Measurements from ENCODE around the gene PDE6C.

Gene PDE6C

DNA sequence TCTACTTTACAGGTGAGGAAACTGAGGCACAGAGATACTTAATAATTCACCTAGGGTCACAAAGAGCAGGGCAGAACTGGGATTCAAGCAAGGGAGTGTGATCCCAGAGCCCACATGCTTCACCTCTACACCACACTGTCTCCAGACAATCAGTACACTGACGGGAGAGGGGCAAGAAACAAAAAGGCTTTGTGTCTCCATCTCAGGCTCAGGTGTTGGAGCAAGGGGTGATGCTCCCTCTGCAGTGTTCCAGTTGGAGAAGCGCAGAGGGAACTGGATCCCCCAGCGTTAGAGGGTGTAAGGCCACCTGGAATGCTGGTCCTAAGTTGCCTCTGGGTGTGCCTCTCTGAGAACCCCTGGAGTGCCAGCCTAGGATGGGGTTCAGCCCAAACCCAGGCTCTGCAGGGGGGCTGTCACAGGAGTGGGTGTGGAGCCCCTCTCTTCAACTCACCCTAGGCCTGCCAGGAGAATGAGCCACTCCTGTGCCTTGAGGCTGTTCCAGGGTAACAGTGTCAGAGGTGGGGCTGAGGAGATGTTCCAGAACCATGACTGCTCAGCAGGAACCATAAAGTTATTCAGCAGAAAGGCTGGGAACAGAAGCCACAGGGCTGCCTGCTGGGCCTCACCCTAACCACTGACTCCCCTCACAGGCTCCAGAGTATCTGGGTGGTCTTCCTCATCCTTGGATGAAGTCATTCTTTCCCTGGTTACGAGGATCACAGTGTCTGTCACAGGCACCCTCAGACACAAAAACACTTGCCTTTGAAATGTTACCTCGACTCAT is 16.8 kb upstream of the PDE6C start:
- no peak for DNase-seq

DNA sequence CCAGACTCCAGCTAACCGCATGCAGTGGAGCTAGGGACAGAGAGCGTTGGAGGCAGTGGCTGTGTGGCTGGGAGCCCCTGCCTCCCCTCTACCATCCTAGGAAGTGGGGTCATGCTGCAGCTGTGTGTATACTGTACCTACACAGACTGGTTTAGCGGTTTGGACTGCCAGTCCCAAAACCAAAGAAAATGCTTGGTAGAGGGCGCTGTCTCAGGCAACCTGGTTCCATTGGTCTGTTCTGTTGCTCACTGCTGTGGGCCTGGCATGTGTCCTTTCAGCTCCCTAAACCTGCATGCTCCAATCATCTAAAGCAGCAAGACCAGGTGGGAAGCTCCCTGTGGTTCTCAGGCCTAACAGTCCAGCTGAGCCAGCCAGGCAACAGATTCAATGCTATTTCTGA is 15.8 kb upstream of the PDE6C start:
- DNase-seq = no peak

DNA sequence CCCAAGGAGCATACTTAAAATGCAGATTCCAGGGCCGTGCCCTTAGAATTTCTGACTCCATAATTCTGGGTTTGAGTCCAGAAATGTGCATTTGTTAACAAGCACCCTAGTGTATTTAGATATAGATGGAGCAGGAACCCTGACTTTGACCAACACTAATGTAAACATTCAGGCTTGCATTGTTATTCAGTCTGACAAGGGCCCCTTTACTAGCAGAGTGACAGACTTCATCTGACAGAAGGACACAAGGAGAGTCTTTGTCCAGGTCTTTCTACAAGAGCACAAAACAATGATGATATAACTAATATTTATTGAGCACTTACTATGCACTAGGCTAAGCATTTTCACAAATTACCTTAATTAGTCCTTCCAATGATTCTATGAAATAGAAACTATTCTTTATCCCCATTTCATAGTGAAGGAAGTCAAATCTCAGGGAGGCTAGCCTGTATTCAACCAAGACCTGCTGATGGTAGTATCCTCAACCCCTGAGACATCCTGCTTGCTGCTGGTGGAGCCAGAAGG is 15.2 kb upstream of the PDE6C start:
- no peak for DNase-seq

DNA sequence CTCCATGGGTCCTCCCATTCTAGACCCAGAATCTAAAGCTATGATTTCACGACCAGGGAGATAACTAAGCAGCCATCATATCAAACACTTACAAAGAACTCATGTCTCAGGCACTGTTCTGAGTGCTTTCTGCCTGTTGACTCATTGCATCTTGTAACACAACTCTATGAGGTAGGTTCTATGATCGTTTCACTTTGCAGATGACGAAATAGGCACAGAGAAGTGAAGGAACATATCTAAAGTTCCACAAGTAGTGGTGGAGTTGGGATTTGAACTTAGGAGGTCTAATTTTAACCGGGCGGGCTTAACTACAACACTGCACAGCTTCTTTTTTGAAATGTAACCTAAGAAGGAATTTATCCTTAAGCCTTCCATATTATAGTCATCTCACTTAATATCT is 14.2 kb upstream of the PDE6C start:
- DNase-seq = no peak

DNA sequence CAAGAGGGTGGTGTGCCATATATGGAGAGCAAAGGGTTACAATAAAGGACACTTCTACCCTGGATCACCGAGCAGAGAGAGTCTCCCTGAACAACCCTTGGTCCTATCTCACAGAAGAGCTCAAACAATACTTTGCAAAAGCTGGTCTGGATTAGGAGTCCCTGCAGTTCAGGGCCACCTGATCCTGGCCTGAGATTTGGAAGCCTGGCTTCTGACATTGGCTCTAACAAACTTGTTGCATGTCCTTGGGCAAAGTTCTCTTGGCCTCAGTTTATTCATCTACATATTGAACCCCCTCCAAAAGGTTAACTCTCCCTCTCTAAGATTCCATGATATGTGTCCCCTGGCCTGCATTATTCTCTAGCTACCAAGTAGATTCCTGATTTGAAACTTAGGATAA is 13.0 kb upstream of the PDE6C start:
- DNase-seq = no peak

DNA sequence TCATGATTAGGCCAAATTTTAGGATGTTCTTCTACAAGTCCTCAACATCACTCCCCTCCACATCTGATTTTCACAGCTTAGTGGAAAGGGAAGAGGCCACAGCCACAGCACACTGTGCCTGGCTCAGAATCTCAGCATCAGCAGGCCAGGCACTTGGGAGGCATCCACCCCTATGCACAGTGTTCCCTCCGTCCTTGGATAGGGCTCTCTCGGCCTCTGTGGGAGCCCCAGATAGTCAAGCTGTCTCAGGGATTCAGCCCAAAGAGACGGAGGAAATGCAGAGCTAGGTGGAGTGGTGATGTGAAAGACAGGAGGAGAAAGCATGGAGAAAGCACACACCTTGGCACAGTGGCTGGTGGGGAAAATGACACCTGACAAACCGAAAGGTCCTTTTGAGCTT is 12.6 kb upstream of the PDE6C start:
- DNase-seq = no peak

DNA sequence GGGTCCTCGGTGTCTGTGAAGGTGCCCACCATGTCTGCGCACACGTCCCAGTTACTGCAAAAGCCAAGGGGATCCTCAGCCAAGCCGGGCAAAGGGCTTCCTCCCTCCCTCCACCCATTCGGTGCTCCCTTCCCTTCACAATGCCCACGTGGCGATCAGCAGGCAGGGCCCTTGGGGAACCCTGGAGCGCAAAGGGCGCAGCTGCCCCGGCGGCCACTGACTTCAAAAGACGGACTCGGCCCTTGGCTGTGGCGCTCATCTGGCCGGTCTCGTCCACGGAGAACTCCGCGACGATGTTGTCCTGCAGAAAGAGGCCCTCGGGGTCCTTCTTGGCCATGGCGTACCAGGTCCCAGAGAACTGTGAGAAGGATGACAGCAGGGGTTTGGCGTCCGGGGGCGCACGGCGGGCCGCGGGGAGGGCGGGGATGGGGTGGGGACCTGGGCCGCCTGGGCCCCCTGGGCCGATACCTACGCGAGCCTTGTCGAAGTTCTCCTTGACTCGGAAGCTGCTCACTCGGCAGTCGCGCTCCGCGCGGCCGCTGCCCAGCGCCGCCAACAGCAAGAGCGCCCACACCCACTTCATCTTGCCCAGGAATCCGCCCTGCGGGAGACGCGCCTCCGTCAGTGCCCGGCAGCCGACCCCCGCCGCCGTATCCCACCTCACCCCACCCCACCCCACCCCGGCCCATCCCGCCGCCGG is 11.7 kb upstream of the PDE6C start:
- no peak for DNase-seq

DNA sequence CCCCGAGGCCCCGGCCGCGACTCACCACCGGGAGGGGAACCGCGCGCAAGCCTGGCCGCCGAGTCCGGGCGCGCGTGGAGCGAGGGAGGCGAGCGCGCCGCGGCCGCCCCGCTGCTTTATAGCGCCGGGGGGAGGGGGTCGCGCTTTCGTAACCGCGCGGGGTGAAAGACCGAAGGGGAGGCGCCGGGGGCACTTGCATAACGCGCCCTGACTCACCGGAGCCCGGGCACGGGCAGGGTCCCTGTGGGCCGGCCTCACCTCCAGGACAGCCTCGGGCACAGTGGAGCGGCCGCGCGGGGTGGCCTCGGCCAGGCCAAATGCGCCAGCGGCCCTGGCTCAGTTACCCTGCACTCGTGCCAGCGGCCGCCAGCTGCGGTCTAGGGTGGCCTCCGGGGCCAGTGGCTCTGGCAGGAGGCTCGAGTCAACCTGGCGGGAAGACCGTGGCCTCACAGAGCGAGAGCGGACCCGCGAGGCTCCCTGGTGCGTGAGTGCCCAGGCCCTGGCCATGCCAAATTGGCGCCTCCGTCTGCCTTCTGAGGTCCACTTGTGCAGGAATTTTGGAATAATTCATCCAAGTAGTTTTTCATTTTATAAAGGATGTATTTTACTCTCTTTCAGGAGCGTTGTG is 11.1 kb upstream of the PDE6C start, which contains the start of gene RBP4:
Gene RBP4 (minus strand): TSS at position 90 of the 628 bp plus-strand sequence. CDS start 207 bp downstream, outside the sequence.
- DNase-seq = no peak

DNA sequence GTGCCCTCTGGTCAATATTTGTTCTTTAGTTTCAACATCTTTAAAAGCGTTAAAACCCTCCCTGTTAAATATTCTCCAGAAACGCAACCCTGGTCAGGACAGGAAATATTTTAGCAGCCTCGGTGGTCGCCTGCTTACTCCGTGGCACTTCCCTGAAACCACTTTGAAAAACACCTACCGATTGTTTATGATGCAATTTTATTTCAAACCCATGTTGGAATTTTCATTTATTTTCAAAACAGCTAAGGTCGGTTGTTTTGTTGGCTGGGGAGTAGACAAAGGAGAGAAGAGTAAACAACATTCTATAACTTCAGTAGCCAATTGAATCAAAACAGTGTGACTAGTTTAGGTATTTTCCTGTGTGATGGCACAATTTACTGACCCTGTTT is 10.6 kb upstream of the PDE6C start:
- DNase-seq = no peak

DNA sequence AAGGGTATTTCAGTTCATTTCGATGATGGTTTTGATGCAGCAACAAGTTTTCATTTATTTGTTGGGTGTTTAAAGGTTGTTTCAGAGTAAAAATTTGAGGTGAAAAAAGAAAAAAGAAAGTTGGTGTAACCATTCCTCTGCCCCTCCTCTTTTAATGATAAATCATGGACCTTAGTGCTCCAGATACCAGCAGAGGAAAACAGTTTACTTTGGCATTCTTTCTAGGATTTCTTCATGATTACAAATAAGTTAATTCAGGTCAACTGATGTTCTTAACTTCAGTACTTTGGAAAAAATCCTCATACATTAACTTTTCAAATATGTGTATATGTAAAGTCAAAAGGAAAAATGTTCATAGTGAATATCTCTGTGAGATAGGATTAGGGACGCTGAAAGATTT is 9.3 kb upstream of the PDE6C start:
- no peak for DNase-seq

DNA sequence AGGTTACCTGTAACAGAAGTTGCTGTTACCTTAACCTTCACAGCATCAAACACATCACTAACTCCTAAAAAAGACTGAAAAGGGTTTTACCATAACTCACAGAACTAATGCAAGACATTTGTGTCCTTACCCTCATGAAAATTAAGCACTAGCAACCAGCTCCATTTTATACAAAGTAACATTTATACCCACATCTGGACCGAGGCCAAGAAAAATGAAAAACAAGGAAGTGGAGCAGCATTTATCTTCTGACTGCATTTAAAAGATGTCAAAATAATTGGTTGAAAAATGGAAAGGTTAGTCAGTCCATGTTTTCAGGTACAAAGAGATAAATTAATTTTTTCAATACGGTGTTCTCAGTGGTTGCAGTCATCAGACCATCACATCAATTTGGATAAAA is 8.2 kb upstream of the PDE6C start:
- no peak for DNase-seq

DNA sequence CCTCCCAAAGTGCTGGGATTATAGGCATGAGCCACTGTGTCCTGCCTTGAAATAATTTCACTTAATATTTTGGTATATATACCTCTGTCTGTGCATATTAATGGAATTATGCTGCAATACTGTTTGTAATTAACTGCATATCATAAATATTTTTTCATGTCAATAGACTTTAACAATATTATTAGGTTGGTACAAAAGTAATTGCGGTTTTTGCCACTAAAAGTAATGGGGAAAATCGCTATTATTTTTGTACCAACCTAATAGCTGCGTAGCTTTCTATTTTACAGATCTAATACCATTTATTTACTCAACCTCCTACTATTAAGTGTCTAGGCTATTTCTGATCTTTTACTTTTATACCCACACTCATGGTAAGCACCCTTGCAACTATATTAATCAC is 3.9 kb upstream of the PDE6C start:
- no peak for DNase-seq

DNA sequence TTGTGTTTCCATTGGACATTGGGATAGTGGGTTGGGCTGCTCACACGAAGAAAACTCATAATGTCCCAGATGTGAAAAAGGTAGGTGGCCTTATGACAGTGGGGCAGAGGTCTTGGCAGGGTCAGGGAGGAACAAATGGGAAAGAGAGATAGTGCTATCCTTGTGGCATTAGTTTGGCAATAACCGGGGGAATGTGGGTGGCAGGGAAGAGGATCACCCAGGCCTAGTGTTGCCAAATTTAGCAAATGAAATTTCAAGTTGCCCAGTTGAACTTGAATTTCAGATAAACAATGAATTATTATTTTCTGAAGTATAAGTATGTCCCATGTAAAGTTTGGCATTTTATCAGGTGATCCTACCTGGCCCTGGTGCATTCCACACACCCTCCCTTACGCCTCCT is 789 bp downstream of the PDE6C start:
- DNase-seq = no peak

DNA sequence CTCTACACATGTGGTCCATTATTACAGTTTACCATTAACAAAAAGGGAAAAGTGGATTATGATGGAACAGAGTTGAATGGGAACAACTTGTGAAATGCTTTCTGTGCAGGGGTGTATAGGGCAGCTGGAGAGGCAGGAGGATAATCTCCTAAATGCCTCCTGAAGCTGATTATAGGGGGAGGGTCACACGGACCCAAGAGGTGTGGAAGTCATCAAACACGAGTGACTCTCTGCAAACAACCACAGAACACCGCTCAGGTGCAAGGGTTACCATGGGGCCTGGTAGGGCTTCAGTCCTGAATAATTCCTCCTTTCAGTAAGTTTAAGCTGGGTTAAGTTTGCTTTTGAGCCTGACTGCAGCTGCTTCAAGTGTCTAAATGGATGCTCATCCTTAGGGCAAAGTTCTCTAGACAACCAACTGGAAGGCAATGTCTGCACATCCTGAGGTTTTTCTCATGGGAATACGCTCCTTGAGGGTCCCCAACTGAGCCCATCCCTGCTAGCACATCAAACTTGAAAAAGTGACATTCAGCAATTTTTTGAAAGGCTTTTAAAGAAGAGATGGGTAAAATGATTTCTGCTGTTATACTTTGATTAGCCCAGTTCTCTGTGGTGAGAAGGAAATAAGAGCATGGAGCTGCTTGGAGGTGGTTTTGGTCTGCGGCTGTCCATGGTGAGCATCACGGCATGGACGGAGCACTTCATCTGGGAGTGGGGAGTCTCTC is 1.9 kb downstream of the PDE6C start:
- DNase-seq = no peak

DNA sequence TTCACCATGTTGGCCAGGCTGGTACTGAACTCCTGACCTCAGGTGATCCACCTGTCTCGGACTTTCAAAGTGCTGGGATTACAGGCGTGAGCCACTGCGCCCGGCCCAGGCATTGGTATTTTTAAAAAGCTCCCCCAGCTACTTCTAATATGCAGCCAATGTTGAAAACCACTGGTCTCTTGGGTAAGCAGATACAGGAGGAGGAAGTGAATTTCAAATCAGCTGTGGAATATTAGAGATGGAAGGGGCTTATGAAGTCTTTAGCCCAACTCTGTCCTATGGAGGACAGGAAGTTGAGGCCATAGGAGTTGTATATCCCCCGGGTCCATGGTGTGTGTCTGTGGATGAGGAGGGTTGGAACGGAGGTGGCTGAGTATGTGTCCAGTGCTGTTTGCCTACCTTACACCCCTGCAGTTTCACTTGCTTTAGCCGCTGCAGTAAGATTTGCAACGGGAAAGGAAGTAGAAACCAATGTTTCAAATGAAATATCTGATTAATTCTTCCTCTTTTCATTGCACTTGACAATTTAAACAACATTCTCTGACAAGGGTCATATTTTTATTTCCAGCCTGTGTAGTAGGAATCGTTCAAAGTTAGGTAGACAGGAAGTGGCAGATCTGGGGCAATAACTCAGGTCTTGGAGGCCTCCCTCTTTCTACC is 3.4 kb downstream of the PDE6C start:
- no peak for DNase-seq

DNA sequence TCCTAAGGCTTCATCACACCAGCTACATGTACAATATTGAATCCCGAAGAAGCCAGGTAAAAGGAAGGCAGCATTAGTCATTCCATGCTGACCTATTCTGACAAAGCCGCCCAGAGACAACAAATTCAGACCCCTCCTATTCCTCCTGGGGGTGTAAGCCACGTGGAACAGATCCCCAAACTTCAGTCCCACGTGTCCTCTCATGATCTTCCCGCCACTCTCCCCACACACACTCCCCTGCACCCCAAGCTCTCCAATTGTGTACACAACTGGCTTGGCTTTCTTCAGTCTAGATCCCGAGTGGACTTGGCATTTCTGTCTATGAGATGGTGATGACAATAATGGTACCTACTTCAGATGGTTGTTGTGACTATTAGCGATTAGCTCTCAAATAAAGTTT is 8.6 kb downstream of the PDE6C start:
- no peak for DNase-seq

DNA sequence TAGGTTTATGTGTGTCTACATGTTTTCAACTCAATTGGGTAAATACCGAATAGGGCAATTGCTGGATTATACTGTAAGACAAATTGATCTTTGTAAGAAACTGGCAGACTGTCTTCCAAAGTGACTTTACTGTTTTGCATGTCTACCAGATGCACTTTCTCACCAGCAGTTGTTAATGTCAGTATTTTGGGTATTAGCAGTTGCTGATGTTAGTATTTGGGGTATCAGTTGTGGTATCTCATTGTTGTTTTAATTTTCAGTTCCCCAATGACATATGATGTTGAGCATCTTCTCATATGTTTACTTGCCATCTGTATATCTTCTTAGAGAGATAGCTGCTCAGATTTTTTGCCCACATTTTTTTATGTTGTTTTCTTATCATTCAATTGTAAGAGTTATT is 10.6 kb downstream of the PDE6C start:
- DNase-seq = no peak

DNA sequence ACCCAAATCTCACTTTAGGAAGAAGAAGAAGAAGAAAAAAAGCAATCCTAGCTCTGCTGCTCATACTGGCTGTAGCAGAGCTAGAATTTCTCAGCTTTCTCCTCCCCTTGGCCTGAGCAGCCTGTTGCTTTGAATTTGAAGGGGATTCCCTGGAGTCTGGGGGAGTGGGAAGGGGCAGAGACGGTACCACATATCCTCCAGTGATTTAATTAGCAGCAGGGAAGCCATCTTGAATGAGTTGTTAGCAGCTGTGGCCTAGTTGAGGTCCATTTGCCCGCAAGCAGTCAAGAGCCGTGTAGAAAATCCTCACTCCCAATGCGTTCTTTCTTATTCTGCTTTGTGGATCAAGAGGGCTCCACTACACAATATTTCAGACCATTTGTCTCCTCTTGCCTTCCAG is 16.5 kb downstream of the PDE6C start:
- DNase-seq = no peak

DNA sequence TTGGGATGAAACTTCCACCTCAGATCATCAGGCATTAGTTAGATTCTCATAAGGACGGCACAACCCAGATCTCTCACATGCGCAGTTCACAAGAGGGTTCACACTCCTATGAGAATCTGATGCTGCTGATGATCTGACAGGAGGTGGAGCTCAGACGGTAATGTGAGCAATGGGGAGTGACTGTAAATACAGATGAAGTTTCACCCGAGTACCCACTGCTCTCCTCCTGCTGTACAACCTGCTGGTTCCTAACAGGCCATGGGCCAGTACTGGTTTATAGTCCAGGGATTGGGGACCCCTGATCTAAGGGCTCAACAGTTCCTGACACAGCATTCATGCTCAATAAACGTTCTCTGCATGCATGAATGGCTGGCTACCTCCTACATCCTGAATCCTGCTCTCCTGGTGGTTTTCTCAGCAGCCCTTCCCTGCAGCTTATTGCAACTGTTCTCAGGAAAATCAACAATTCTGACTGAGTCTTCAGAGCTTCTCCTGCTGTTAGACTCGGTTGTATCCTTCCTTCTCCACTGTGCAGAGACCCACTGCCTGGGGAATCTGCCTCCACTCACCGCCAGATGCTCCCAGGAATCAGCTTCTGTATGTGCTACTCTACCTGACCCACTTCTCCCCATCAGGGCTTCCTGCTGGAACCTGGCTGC is 17.4 kb downstream of the PDE6C start:
- DNase-seq = no peak

DNA sequence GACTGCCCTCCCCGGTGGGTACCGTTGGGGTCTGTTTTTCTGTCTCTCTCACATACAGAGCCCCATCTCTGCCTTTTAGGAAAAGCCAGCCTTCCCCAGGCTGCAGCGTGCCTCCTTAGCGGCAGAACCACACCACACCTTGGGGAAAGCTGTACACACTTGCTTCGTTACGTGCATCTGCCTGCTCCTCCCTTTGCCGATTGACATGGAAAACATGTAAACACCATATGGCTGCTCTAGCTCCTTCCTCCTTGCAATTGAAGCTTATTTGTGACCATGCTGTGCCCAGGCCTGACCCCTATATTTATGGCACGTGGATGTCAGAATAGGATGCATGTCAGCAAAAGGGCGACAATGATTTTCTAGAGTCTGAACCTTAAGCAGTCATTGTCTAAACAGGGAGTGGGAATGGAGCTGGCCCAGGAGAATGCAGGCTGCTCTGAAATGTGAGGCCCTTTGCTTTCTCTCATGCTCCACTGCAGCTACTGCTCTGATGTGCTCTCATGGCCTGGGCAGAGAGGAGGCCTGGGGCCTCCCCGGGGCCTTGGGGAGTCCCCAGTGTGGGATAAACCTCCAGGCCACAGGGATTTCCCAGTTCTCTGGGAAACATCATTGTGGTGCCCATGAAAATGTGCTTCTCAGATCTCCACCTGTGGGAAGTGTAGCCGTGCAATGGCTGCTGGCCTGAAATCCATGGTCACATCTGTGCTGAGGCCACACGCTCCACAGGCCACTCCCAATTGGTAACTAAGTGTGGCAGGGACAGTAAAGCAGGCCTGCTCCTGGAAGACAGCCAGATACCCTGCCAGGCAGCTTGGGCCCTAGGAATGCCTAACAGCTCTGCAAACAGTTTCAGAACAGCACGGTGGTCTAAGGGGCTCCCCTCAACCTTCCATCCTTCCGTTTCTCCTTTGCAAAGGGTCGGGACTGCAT is 18.6 kb downstream of the PDE6C start:
- no peak for DNase-seq

DNA sequence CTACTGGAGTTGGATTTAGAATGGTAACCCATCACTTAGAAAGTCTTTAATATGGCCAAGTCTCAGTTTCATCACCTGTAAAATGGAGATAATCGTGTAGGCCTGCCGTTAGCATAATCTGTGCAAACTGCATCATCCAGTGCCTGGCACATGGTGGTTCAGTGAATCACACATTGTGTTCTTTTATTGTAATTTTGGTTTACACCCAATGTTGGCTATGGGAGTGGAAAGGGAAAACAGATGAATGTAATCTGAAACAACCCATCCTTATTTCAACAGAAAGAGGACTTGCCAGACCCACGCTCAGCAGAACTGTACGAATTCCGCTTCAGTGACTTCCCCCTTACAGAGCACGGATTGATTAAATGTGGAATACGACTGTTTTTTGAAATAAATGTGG is 27.5 kb downstream of the PDE6C start:
- no peak for DNase-seq

All from NCI-H2029 (cell line).